ENCODE data around the gene ROGDI. TPM values are rescaled to one million over a fixed set of nuclear protein-coding genes. Genes with fewer than 3 reads are reported as not detected.
A peak's percentile ranks its signal among the peaks of the same experiment; 100 is the strongest.

The ROGDI gene
- polyA plus RNA-seq (2013): 14.9 TPM

GRCh38 chr16:4801962-4802658 is at the start of gene ROGDI:
Gene ROGDI, minus strand, starts transcription at chr16:4802633. Its CDS starts 62 bp downstream, at chr16:4802571.
- peak within 1 kb of the TSS; percentile 56 to 87 (median 81) for H3K4me3 ChIP-seq (ENCODE audit: control insufficient read depth in 1 of 7, extremely low read depth in 1 of 7, insufficient read depth in 4 of 7, low read depth in 2 of 7, low read length in 6 of 7)
- H3K4me1 ChIP-seq (ENCODE audit: control extremely low read depth in 1 of 4, control insufficient read depth in 4 of 4, insufficient read depth in 4 of 4, low read length in 3 of 4): peaks cover 0 to 33% (median 25%) of the 10 kb centered on the region in 4 experiments
- peak within 1 kb of the TSS in 1 of 2 experiments; percentile 58 for H3K27ac ChIP-seq (ENCODE audit: insufficient read depth in 1 of 2, low read depth in 1 of 2, low read length in 2 of 2, poor library complexity in 1 of 2, severe bottlenecking in 2 of 2)
- CTCF ChIA-PET: interaction anchor here (1.3 to 1.7 kb wide), 3 partner anchors 12 to 42 kb away, joined by 3 to 4 read pairs (median 3); no protein-coding TSS in a partner anchor
- H3K9me3 ChIP-seq (ENCODE audit: control extremely low read depth in 1 of 5, control insufficient read depth in 4 of 5, insufficient read depth in 2 of 5, low read depth in 1 of 5, low read length in 4 of 5): no peaks in the 10 kb centered on the region
- DNase-seq: peak; percentile 26 to 66 (median 55)
- POLR2A ChIA-PET: interaction anchor here (0.5 kb wide), 1 partner anchor 52 kb away, joined by 3 read pairs; no protein-coding TSS in a partner anchor
- WGBS (ENCODE audit: insufficient coverage): 0% methylated on average over 52 of the region's 70 CpGs
- no peaks in the 10 kb centered on the region for H3K27me3 ChIP-seq (replicated peaks in 2 of 5; ENCODE audit: control insufficient read depth in 4 of 5, insufficient read depth in 5 of 5, low read length in 4 of 5)
- peaks cover 0 to 30% (median 19%) of the 10 kb centered on the region in 4 experiments for H3K36me3 ChIP-seq (ENCODE audit: control insufficient read depth in 4 of 4, insufficient read depth in 4 of 4, low read length in 3 of 4)

- Histone ChIP-seq H3K4me1 (ENCODE audit: control extremely low read depth in 1 of 4, control insufficient read depth in 4 of 4, insufficient read depth in 4 of 4, low read length in 3 of 4) (peaks cover 13 to 43% (median 30%) of the 10 kb centered on the region in 4 experiments), H3K4me3 (ENCODE audit: control insufficient read depth in 1 of 7, extremely low read depth in 1 of 7, insufficient read depth in 4 of 7, low read depth in 2 of 7, low read length in 6 of 7) (peak overlapping the region in 1 of 7 experiments; percentile 12), H3K36me3 (ENCODE audit: control insufficient read depth in 4 of 4, insufficient read depth in 4 of 4, low read length in 3 of 4) (peaks cover 2 to 23% (median 13%) of the 10 kb centered on the region in 4 experiments), H3K27me3 (replicated peaks in 2 of 5; ENCODE audit: control insufficient read depth in 4 of 5, insufficient read depth in 5 of 5, low read length in 4 of 5) (no peaks in the 10 kb centered on the region), H3K27ac (ENCODE audit: insufficient read depth in 1 of 2, low read depth in 1 of 2, low read length in 2 of 2, poor library complexity in 1 of 2, severe bottlenecking in 2 of 2) (no peak overlapping the region), H3K9me3 (ENCODE audit: control extremely low read depth in 1 of 5, control insufficient read depth in 4 of 5, insufficient read depth in 2 of 5, low read depth in 1 of 5, low read length in 4 of 5) (no peaks in the 10 kb centered on the region)
- ChIA-PET POLR2A (no interaction called here), CTCF (no interaction called here)
- no peak for DNase-seq
- 94% methylated on average over 3 of the region's 3 CpGs for WGBS (ENCODE audit: insufficient coverage)
These were observed 47.8 kb upstream of the ROGDI start for GRCh38 chr16:4850211-4850610.

GRCh38 chr16:4847774-4848587 is 45.5 kb upstream of the ROGDI start:
- DNase-seq: peak; percentile 49 to 83 (median 82)
- WGBS (ENCODE audit: insufficient coverage): under 1% methylated on average over 73 of the region's 83 CpGs

GRCh38 chr16:4846901-4847773 is 44.7 kb upstream of the ROGDI start, which contains the start of the genes GLYR1 and UBN1:
Gene GLYR1, minus strand, starts transcription at chr16:4847288. Its CDS starts 23 bp downstream, at chr16:4847265.
Gene UBN1, plus strand, starts transcription at chr16:4847481. Its CDS starts 5,437 bp downstream, at chr16:4852918.
- 0% methylated on average over 103 of the region's 126 CpGs for WGBS (ENCODE audit: insufficient coverage)
- Histone ChIP-seq H3K27ac (ENCODE audit: insufficient read depth in 1 of 2, low read depth in 1 of 2, low read length in 2 of 2, poor library complexity in 1 of 2, severe bottlenecking in 2 of 2) (peak within 1 kb of the TSS; percentile 87 to 95), H3K4me1 (ENCODE audit: control extremely low read depth in 1 of 4, control insufficient read depth in 4 of 4, insufficient read depth in 4 of 4, low read length in 3 of 4) (peaks cover 14 to 43% (median 30%) of the 10 kb centered on the region in 4 experiments), H3K36me3 (ENCODE audit: control insufficient read depth in 4 of 4, insufficient read depth in 4 of 4, low read length in 3 of 4) (peaks cover 2 to 31% (median 12%) of the 10 kb centered on the region in 4 experiments), H3K27me3 (replicated peaks in 2 of 5; ENCODE audit: control insufficient read depth in 4 of 5, insufficient read depth in 5 of 5, low read length in 4 of 5) (no peaks in the 10 kb centered on the region), H3K9me3 (ENCODE audit: control extremely low read depth in 1 of 5, control insufficient read depth in 4 of 5, insufficient read depth in 2 of 5, low read depth in 1 of 5, low read length in 4 of 5) (no peaks in the 10 kb centered on the region), H3K4me3 (ENCODE audit: control insufficient read depth in 1 of 7, extremely low read depth in 1 of 7, insufficient read depth in 4 of 7, low read depth in 2 of 7, low read length in 6 of 7) (peak within 1 kb of the TSS; percentile 81 to 99 (median 86))
- ChIA-PET POLR2A (interaction anchor here (0.6 kb wide), 1 partner anchor 80 kb away, joined by 3 read pairs; no protein-coding TSS in a partner anchor), CTCF (interaction anchor here (1.1 kb wide), 1 partner anchor 10 kb away, joined by 3 read pairs; no protein-coding TSS in a partner anchor)
- peak; percentile 98 to 99 (median 98) for DNase-seq

More at GRCh38 chr16:4847774-4848587, 45.5 kb upstream of the ROGDI start:
- Histone ChIP-seq H3K27ac (ENCODE audit: insufficient read depth in 1 of 2, low read depth in 1 of 2, low read length in 2 of 2, poor library complexity in 1 of 2, severe bottlenecking in 2 of 2) (peak overlapping the region; percentile 54 to 95), H3K36me3 (ENCODE audit: control insufficient read depth in 4 of 4, insufficient read depth in 4 of 4, low read length in 3 of 4) (peaks cover 2 to 27% (median 10%) of the 10 kb centered on the region in 4 experiments), H3K27me3 (replicated peaks in 2 of 5; ENCODE audit: control insufficient read depth in 4 of 5, insufficient read depth in 5 of 5, low read length in 4 of 5) (no peaks in the 10 kb centered on the region), H3K4me3 (ENCODE audit: control insufficient read depth in 1 of 7, extremely low read depth in 1 of 7, insufficient read depth in 4 of 7, low read depth in 2 of 7, low read length in 6 of 7) (peak overlapping the region; percentile 81 to 99 (median 86)), H3K4me1 (ENCODE audit: control extremely low read depth in 1 of 4, control insufficient read depth in 4 of 4, insufficient read depth in 4 of 4, low read length in 3 of 4) (peaks cover 14 to 43% (median 30%) of the 10 kb centered on the region in 4 experiments), H3K9me3 (ENCODE audit: control extremely low read depth in 1 of 5, control insufficient read depth in 4 of 5, insufficient read depth in 2 of 5, low read depth in 1 of 5, low read length in 4 of 5) (no peaks in the 10 kb centered on the region)
- ChIA-PET CTCF (interaction anchor here (1.0 kb wide), 1 partner anchor 25 kb away, joined by 3 read pairs; no protein-coding TSS in a partner anchor), POLR2A (no interaction called here)

- H3K4me1 ChIP-seq (ENCODE audit: control extremely low read depth in 1 of 4, control insufficient read depth in 4 of 4, insufficient read depth in 4 of 4, low read length in 3 of 4): peaks cover 14 to 41% (median 30%) of the 10 kb centered on the region in 4 experiments
- POLR2A ChIA-PET: interaction anchor here (0.6 to 0.7 kb wide), 2 partner anchors 79 to 648 kb away, joined by 3 read pairs; no protein-coding TSS in a partner anchor
- CTCF ChIA-PET: interaction anchor here (1.1 kb wide), 1 partner anchor 9 kb away, joined by 3 read pairs; no protein-coding TSS in a partner anchor
These were observed 44.1 kb upstream of the ROGDI start for GRCh38 chr16:4846503-4846900.

GRCh38 chr16:4840984-4841383 is 38.6 kb upstream of the ROGDI start:
- ChIA-PET POLR2A (no interaction called here), CTCF (no interaction called here)
- WGBS (ENCODE audit: insufficient coverage): 50% methylated on average over 2 of the region's 5 CpGs

More at GRCh38 chr16:4846503-4846900, 44.1 kb upstream of the ROGDI start:
- peak overlapping the region; percentile 87 to 95 for H3K27ac ChIP-seq (ENCODE audit: insufficient read depth in 1 of 2, low read depth in 1 of 2, low read length in 2 of 2, poor library complexity in 1 of 2, severe bottlenecking in 2 of 2)
- H3K36me3 ChIP-seq (ENCODE audit: control insufficient read depth in 4 of 4, insufficient read depth in 4 of 4, low read length in 3 of 4): peaks cover 4 to 35% (median 15%) of the 10 kb centered on the region in 4 experiments
- H3K9me3 ChIP-seq (ENCODE audit: control extremely low read depth in 1 of 5, control insufficient read depth in 4 of 5, insufficient read depth in 2 of 5, low read depth in 1 of 5, low read length in 4 of 5): no peaks in the 10 kb centered on the region
- H3K27me3 ChIP-seq (replicated peaks in 2 of 5; ENCODE audit: control insufficient read depth in 4 of 5, insufficient read depth in 5 of 5, low read length in 4 of 5): no peaks in the 10 kb centered on the region
- WGBS (ENCODE audit: insufficient coverage): under 1% methylated on average over 27 of the region's 27 CpGs
- DNase-seq: peak; percentile 39 to 78 (median 77)
- peak overlapping the region; percentile 81 to 99 (median 86) for H3K4me3 ChIP-seq (ENCODE audit: control insufficient read depth in 1 of 7, extremely low read depth in 1 of 7, insufficient read depth in 4 of 7, low read depth in 2 of 7, low read length in 6 of 7)

More at GRCh38 chr16:4840984-4841383, 38.6 kb upstream of the ROGDI start:
- Histone ChIP-seq H3K36me3 (ENCODE audit: control insufficient read depth in 4 of 4, insufficient read depth in 4 of 4, low read length in 3 of 4) (peaks cover 24 to 79% (median 51%) of the 10 kb centered on the region in 4 experiments), H3K4me3 (ENCODE audit: control insufficient read depth in 1 of 7, extremely low read depth in 1 of 7, insufficient read depth in 4 of 7, low read depth in 2 of 7, low read length in 6 of 7) (no peak overlapping the region), H3K9me3 (ENCODE audit: control extremely low read depth in 1 of 5, control insufficient read depth in 4 of 5, insufficient read depth in 2 of 5, low read depth in 1 of 5, low read length in 4 of 5) (no peaks in the 10 kb centered on the region), H3K4me1 (ENCODE audit: control extremely low read depth in 1 of 4, control insufficient read depth in 4 of 4, insufficient read depth in 4 of 4, low read length in 3 of 4) (peaks cover 5 to 7% (median 7%) of the 10 kb centered on the region in 4 experiments), H3K27me3 (replicated peaks in 2 of 5; ENCODE audit: control insufficient read depth in 4 of 5, insufficient read depth in 5 of 5, low read length in 4 of 5) (no peaks in the 10 kb centered on the region), H3K27ac (ENCODE audit: insufficient read depth in 1 of 2, low read depth in 1 of 2, low read length in 2 of 2, poor library complexity in 1 of 2, severe bottlenecking in 2 of 2) (no peak overlapping the region)
- no peak for DNase-seq
